Activated naive CD4-positive, alpha-beta T cell (primary cell): ENCODE measurements around the gene NR6A1.

Experiments
- DNase-seq, 4 experiments: peaks; one replicate each; lab custom pipeline; 2025; lab: John Stamatoyannopoulos, UW

Gene NR6A1

GRCh38 chr9:124771021-124771866 is at the start of gene NR6A1:
Gene NR6A1, minus strand, starts transcription at chr9:124771311.
- peak; percentile 74 to 88 (median 80) for DNase-seq

- DNase-seq = no peak
These were observed 47.5 kb upstream of the NR6A1 start for GRCh38 chr9:124818431-124819281.

GRCh38 chr9:124815601-124816000 is 44.5 kb upstream of the NR6A1 start:
- no peak for DNase-seq

- DNase-seq = no peak
These were observed 43.0 kb upstream of the NR6A1 start for GRCh38 chr9:124814164-124814535.

- no peak for DNase-seq
These were observed 42.5 kb upstream of the NR6A1 start for GRCh38 chr9:124813501-124814163.

GRCh38 chr9:124813041-124813440 is 41.9 kb upstream of the NR6A1 start:
- DNase-seq = no peak

GRCh38 chr9:124812441-124812876 is 41.3 kb upstream of the NR6A1 start:
- no peak for DNase-seq

- DNase-seq = no peak
These were observed 39.7 kb upstream of the NR6A1 start for GRCh38 chr9:124810663-124811355.

- DNase-seq = no peak
These were observed 38.8 kb upstream of the NR6A1 start for GRCh38 chr9:124809741-124810500.

GRCh38 chr9:124809211-124809610 is 38.1 kb upstream of the NR6A1 start:
- DNase-seq = no peak

GRCh38 chr9:124808246-124808956 is 37.3 kb upstream of the NR6A1 start:
- DNase-seq = no peak

GRCh38 chr9:124805186-124805585 is 34.1 kb upstream of the NR6A1 start:
- no peak for DNase-seq

- DNase-seq = no peak
These were observed 32.8 kb upstream of the NR6A1 start for GRCh38 chr9:124803911-124804310.

GRCh38 chr9:124802426-124802825 is 31.3 kb upstream of the NR6A1 start:
- no peak for DNase-seq

GRCh38 chr9:124801356-124801755 is 30.2 kb upstream of the NR6A1 start:
- DNase-seq = no peak

GRCh38 chr9:124800306-124801259 is 29.5 kb upstream of the NR6A1 start:
- DNase-seq = no peak

- no peak for DNase-seq
These were observed 28.3 kb upstream of the NR6A1 start for GRCh38 chr9:124799274-124800006.

GRCh38 chr9:124797343-124798103 is 26.4 kb upstream of the NR6A1 start:
- no peak for DNase-seq
